DOHH2 (cell line): Measurements from ENCODE around the gene CEMIP.

Experiments
- H3F3A ChIP-seq: fragments of 200-600 bp; sonication (generic), shearing (Covaris generic); 2 replicates; pipeline ENCODE4 v1.6.0; 2016; ENCODE audit warnings: antibody characterized with exemption, mild to moderate bottlenecking; ENCODE audit not compliant: control insufficient read depth, insufficient read depth
- H3K27ac ChIP-seq: fragments of 200-600 bp; sonication (generic); 2 replicates; pipeline ENCODE4 v1.5.1; 2014; ENCODE audit warnings: low read depth, mild to moderate bottlenecking, low read length, moderate library complexity
- H3K27me3 ChIP-seq: fragments of 200-600 bp; sonication (generic); 2 replicates; pipeline ENCODE4 v1.6.1; 2014; ENCODE audit warnings: mild to moderate bottlenecking, low read length, mixed read lengths; ENCODE audit not compliant: control insufficient read depth
- H3K36me3 ChIP-seq: fragments of 200-600 bp; sonication (generic); 2 replicates; pipeline ENCODE4 v1.6.1; 2014; ENCODE audit warnings: mild to moderate bottlenecking, low read length, moderate library complexity, mixed read lengths; ENCODE audit not compliant: control insufficient read depth
- H3K4me1 ChIP-seq: fragments of 200-600 bp; sonication (generic); 2 replicates; pipeline ENCODE4 v1.6.1; 2014; ENCODE audit warnings: mild to moderate bottlenecking, low read length, mixed read lengths; ENCODE audit not compliant: control insufficient read depth
- H3K4me2 ChIP-seq: fragments of 200-600 bp; sonication (generic); 2 replicates; pipeline ENCODE4 v1.6.0; 2014; ENCODE audit warnings: mild to moderate bottlenecking, low read length, moderate library complexity
- H3K4me3 ChIP-seq: fragments of 200-600 bp; sonication (generic); 2 replicates; pipeline ENCODE4 v1.5.1; 2014; ENCODE audit warnings: mild to moderate bottlenecking, low read length, mixed read lengths
- H3K79me2 ChIP-seq: fragments of 200-600 bp; sonication (generic); 2 replicates; pipeline ENCODE4 v1.6.1; 2014; ENCODE audit warnings: mild to moderate bottlenecking, low read length, mixed read lengths; ENCODE audit not compliant: control insufficient read depth
- H3K9me2 ChIP-seq: fragments of 200-600 bp; sonication (generic); replicated peaks from 2 replicates; pipeline ENCODE4 v1.6.1; 2014; ENCODE audit warnings: mild to moderate bottlenecking, low read length, mixed read lengths; ENCODE audit not compliant: control insufficient read depth
- H3K9me3 ChIP-seq: fragments of 200-600 bp; sonication (generic); 2 replicates; pipeline ENCODE4 v1.6.1; 2014; ENCODE audit warnings: antibody characterized with exemption, low read length, mixed read lengths; ENCODE audit not compliant: control insufficient read depth, insufficient read depth
- H4K20me1 ChIP-seq: fragments of 200-600 bp; sonication (generic); 2 replicates; pipeline ENCODE4 v1.6.0; 2014; ENCODE audit warnings: low read depth, mild to moderate bottlenecking, antibody characterized with exemption, low read length, moderate library complexity; ENCODE audit not compliant: control insufficient read depth, insufficient read depth
- CTCF ChIP-seq: fragments of 200-600 bp; sonication (generic); IDR thresholded peaks from one replicate; pipeline ENCODE4 v1.5.1; 2014; ENCODE audit warnings: antibody characterized with exemption, mild to moderate bottlenecking, low read depth, low read length; ENCODE audit not compliant: poor library complexity, severe bottlenecking
- EZH2phosphoT487 ChIP-seq: fragments of 200-600 bp; sonication (generic); IDR thresholded peaks from 2 replicates; pipeline ENCODE4 v1.6.1; 2017; ENCODE audit warnings: borderline replicate concordance, mild to moderate bottlenecking, antibody characterized with exemption, low read length, moderate library complexity, mixed read lengths

Gene CEMIP

GRCh38 chr15:80998251-80998650 lies 219.1 kb downstream of the CEMIP start:
- H3K9me3 ChIP-seq, result peaks cover 3% of the 10 kb centered on the region; the same call in 1 of the 2 replicates
- H3K36me3 ChIP-seq, result peaks cover 11% of the 10 kb centered on the region
- no peaks in the 10 kb centered on the region for H3K27me3 ChIP-seq
- TF ChIP-seq EZH2phosphoT487 (no peak), CTCF (no peak)
- no peak overlapping the region for H3K27ac ChIP-seq
- peaks cover 35% of the 10 kb centered on the region for H3K79me2 ChIP-seq
- no peak overlapping the region for H3K4me2 ChIP-seq
- H3K4me1 ChIP-seq, result peaks cover 21% of the 10 kb centered on the region
- peaks cover 10% of the 10 kb centered on the region; the same call in 1 of the 2 replicates for H4K20me1 ChIP-seq
- no peaks in the 10 kb centered on the region for H3K9me2 ChIP-seq
- H3K4me3 ChIP-seq, result no peak overlapping the region
- 0 out of 2 replicates have a peak, but pooled peaks cover 4% of the 10 kb centered on the region for H3F3A ChIP-seq

- peaks cover 3% of the 10 kb centered on the region; the same call in 1 of the 2 replicates for H3K9me3 ChIP-seq
- H3K79me2 ChIP-seq, result peaks cover 49% of the 10 kb centered on the region
- H3K36me3 ChIP-seq, result peaks cover 24% of the 10 kb centered on the region
- no peak for TF ChIP-seq CTCF
- no peak for TF ChIP-seq EZH2phosphoT487
- peaks cover 32% of the 10 kb centered on the region for H3K4me1 ChIP-seq
- peak overlapping the region; percentile 85 for H3K4me2 ChIP-seq
- no peaks in the 10 kb centered on the region for H3K9me2 ChIP-seq
- peaks cover 9% of the 10 kb centered on the region; the same call in 1 of the 2 replicates for H3F3A ChIP-seq
- H3K27ac ChIP-seq, result peak overlapping the region; percentile 79; the same call in 1 of the 2 replicates
- H3K27me3 ChIP-seq, result no peaks in the 10 kb centered on the region
- H4K20me1 ChIP-seq, result peaks cover 15% of the 10 kb centered on the region; the same call in 1 of the 2 replicates
- H3K4me3 ChIP-seq, result peak overlapping the region; percentile 81
Measured at GRCh38 chr15:80999623-81000036, 220.5 kb downstream of the CEMIP start.

GRCh38 chr15:81000144-81000623 lies 221.0 kb downstream of the CEMIP start:
- Histone ChIP-seq H3K27ac (peak overlapping the region; percentile 79), H3K4me2 (peak overlapping the region; percentile 85), H3K36me3 (peaks cover 28% of the 10 kb centered on the region), H4K20me1 (peaks cover 15% of the 10 kb centered on the region; the same call in 1 of the 2 replicates), H3K9me3 (peaks cover 3% of the 10 kb centered on the region; the same call in 1 of the 2 replicates), H3K4me3 (peak overlapping the region; percentile 81), H3K9me2 (no peaks in the 10 kb centered on the region), H3K27me3 (no peaks in the 10 kb centered on the region), H3K4me1 (peaks cover 34% of the 10 kb centered on the region), H3K79me2 (peaks cover 55% of the 10 kb centered on the region), H3F3A (peaks cover 13% of the 10 kb centered on the region; the same call in 1 of the 2 replicates)
- TF ChIP-seq EZH2phosphoT487 (no peak), CTCF (no peak)
